MM.1S (cell line): ENCODE measurements around the gene INO80D.

ENCODE experiments used
- DNase-seq: peaks from one replicate; pipeline ENCODE4 v3.0.0-alpha.2; 2015
- H2AFZ ChIP-seq: fragments of 300-600 bp; sonication (generic); 2 replicates; pipeline ENCODE4 v1.6.0; 2016; ENCODE audit warnings: antibody characterized with exemption, low read length
- H3F3A ChIP-seq: fragments of 300-600 bp; sonication (generic); 2 replicates; pipeline ENCODE4 v1.6.1; 2016; ENCODE audit warnings: mild to moderate bottlenecking, antibody characterized with exemption, low read length, moderate library complexity, mixed read lengths; ENCODE audit not compliant: insufficient read depth
- H3K27ac ChIP-seq: fragments of 300-600 bp; sonication (generic); 2 replicates; pipeline ENCODE4 v1.5.1; 2016; ENCODE audit warnings: mild to moderate bottlenecking, low read length
- H3K27me3 ChIP-seq: fragments of 300-600 bp; sonication (generic); replicated peaks from 2 replicates; pipeline ENCODE4 v1.6.0; 2016; ENCODE audit warnings: low read length; ENCODE audit not compliant: insufficient read depth
- H3K36me3 ChIP-seq: fragments of 300-600 bp; sonication (generic); replicated peaks from 2 replicates; pipeline ENCODE4 v1.6.1; 2016; ENCODE audit warnings: mild to moderate bottlenecking, low read length, mixed read lengths; ENCODE audit not compliant: insufficient read depth
- H3K4me1 ChIP-seq: fragments of 300-600 bp; sonication (generic); 2 replicates; pipeline ENCODE4 v1.6.1; 2016; ENCODE audit warnings: low read length, mixed read lengths
- H3K4me2 ChIP-seq: fragments of 300-600 bp; sonication (generic); 2 replicates; pipeline ENCODE4 v1.6.0; 2016; ENCODE audit warnings: low read depth, low read length
- H3K4me3 ChIP-seq: fragments of 300-600 bp; sonication (generic); 2 replicates; pipeline ENCODE4 v1.5.1; 2016; ENCODE audit warnings: low read length, mixed read lengths
- H3K79me2 ChIP-seq: fragments of 300-600 bp; sonication (generic); 2 replicates; pipeline ENCODE4 v1.6.1; 2016; ENCODE audit warnings: mixed run types, low read length, mixed read lengths
- H3K9ac ChIP-seq: fragments of 300-600 bp; sonication (generic); 2 replicates; pipeline ENCODE4 v1.6.1; 2016; ENCODE audit warnings: low read length, mixed read lengths
- H3K9me2 ChIP-seq: fragments of 300-600 bp; sonication (generic); replicated peaks from 2 replicates; pipeline ENCODE4 v1.6.1; 2016; ENCODE audit warnings: mild to moderate bottlenecking, low read length, mixed read lengths; ENCODE audit not compliant: insufficient read depth
- H3K9me3 ChIP-seq: fragments of 300-600 bp; sonication (generic); replicated peaks from 2 replicates; pipeline ENCODE4 v1.6.1; 2016; ENCODE audit warnings: mild to moderate bottlenecking, low read length, mixed read lengths; ENCODE audit not compliant: insufficient read depth
- H4K20me1 ChIP-seq: fragments of 300-600 bp; sonication (generic); 2 replicates; pipeline ENCODE4 v1.6.1; 2016; ENCODE audit warnings: mild to moderate bottlenecking, low read length, moderate library complexity, mixed read lengths; ENCODE audit not compliant: insufficient read depth
- EZH2 ChIP-seq: fragments of 300-600 bp; sonication (generic); optimal IDR thresholded peaks from 2 replicates; pipeline ENCODE3; 2017; ENCODE audit warnings: low read depth, mild to moderate bottlenecking, antibody characterized with exemption, low read length, mixed read lengths
- EZH2phosphoT487 ChIP-seq: fragments of 300-600 bp; sonication (generic); IDR thresholded peaks from 2 replicates; pipeline ENCODE4 v1.6.1; 2018; ENCODE audit warnings: antibody characterized with exemption, low read length
- TF ChIP-seq, protein P1 (sequence below): fragments of 300-600 bp; sonication (generic); IDR thresholded peaks from 2 replicates; pipeline ENCODE4 v1.5.1; 2016; ENCODE audit warnings: antibody characterized with exemption, low read length, mixed read lengths

Gene INO80D

GRCh38 chr2:205954707-205955106 is 131.3 kb downstream of the INO80D start:
- Histone ChIP-seq H3K9me2 (no peaks in the 10 kb centered on the region), H2AFZ (no peak overlapping the region), H3K27me3 (no peaks in the 10 kb centered on the region), H3K4me1 (no peaks in the 10 kb centered on the region), H3K4me2 (no peak overlapping the region), H4K20me1 (no peaks in the 10 kb centered on the region), H3K79me2 (no peaks in the 10 kb centered on the region), H3K36me3 (no peaks in the 10 kb centered on the region), H3K27ac (no peak overlapping the region), H3K9me3 (no peaks in the 10 kb centered on the region), H3F3A (no peaks in the 10 kb centered on the region), H3K9ac (no peak overlapping the region), H3K4me3 (no peak overlapping the region)
- no peak for TF ChIP-seq EZH2phosphoT487
- TF ChIP-seq, protein P1, sequence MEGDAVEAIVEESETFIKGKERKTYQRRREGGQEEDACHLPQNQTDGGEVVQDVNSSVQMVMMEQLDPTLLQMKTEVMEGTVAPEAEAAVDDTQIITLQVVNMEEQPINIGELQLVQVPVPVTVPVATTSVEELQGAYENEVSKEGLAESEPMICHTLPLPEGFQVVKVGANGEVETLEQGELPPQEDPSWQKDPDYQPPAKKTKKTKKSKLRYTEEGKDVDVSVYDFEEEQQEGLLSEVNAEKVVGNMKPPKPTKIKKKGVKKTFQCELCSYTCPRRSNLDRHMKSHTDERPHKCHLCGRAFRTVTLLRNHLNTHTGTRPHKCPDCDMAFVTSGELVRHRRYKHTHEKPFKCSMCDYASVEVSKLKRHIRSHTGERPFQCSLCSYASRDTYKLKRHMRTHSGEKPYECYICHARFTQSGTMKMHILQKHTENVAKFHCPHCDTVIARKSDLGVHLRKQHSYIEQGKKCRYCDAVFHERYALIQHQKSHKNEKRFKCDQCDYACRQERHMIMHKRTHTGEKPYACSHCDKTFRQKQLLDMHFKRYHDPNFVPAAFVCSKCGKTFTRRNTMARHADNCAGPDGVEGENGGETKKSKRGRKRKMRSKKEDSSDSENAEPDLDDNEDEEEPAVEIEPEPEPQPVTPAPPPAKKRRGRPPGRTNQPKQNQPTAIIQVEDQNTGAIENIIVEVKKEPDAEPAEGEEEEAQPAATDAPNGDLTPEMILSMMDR: no peak
- TF ChIP-seq EZH2: no peak
- peak; percentile 15 for DNase-seq

DNA sequence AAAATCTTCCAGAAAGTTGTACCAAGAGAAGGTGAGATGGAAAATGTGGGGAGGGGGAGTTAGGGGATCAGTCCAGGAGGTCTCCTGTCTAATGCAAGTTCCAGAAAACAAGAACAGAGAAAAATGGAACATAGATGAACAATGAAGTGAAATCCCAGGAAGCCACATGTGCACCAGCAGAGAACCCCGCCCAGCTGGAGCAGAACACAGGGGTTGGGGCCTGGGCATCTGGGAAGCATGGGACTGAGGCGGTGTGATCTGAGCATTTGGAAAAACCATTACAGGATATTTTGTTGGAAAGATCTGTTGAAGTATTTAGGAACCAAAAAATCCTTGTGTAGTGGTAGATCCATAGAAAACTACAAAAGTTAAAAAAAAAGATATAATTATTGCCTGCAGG is 133.7 kb downstream of the INO80D start:
- Histone ChIP-seq H3K4me3 (no peak overlapping the region), H3K4me1 (no peaks in the 10 kb centered on the region), H3K9ac (no peak overlapping the region), H3K79me2 (no peaks in the 10 kb centered on the region), H3K4me2 (no peak overlapping the region), H3K27ac (no peak overlapping the region), H3K9me2 (no peaks in the 10 kb centered on the region), H3K36me3 (no peaks in the 10 kb centered on the region), H4K20me1 (no peaks in the 10 kb centered on the region), H3F3A (no peaks in the 10 kb centered on the region), H3K27me3 (no peaks in the 10 kb centered on the region), H2AFZ (no peak overlapping the region), H3K9me3 (no peaks in the 10 kb centered on the region)
- TF ChIP-seq EZH2: no peak
- TF ChIP-seq, protein P1: no peak
- TF ChIP-seq EZH2phosphoT487: no peak
- DNase-seq: no peak

- TF ChIP-seq EZH2phosphoT487: no peak
- TF ChIP-seq, protein P1: no peak
- no peak for TF ChIP-seq EZH2
- Histone ChIP-seq H3F3A (no peaks in the 10 kb centered on the region), H3K4me2 (no peak overlapping the region), H3K9me3 (no peaks in the 10 kb centered on the region), H3K9ac (no peak overlapping the region), H3K36me3 (no peaks in the 10 kb centered on the region), H3K27ac (no peak overlapping the region), H3K27me3 (no peaks in the 10 kb centered on the region), H4K20me1 (no peaks in the 10 kb centered on the region), H3K4me3 (no peak overlapping the region), H3K79me2 (no peaks in the 10 kb centered on the region), H2AFZ (no peak overlapping the region), H3K9me2 (no peaks in the 10 kb centered on the region), H3K4me1 (no peaks in the 10 kb centered on the region)
- no peak for DNase-seq
Measured at GRCh38 chr2:205948883-205949282, 137.1 kb downstream of the INO80D start.
